Measurements from ENCODE around the gene GNA12. TPM values are rescaled to one million over a fixed set of nuclear protein-coding genes. Genes with fewer than 3 reads are reported as not detected.
A peak's percentile ranks its signal among the peaks of the same experiment; 100 is the strongest.

GNA12 gene
- total and polyA plus RNA-seq, 9 of the 15 experiments (the other 6 are each of a cell fraction or from before 2014, with no cell fraction given), result 0.65 to 32.7 (median 9.6) TPM

GRCh38 chr7:2844153-2845033 is at the start of gene GNA12 (continued):
- TF ChIP-seq NFYB (IDR thresholded peaks at IDR 0.05; ENCODE audit: extremely low read depth, insufficient read length) (peak; percentile 54), USF2 (CRISPR knock-in tag; IDR thresholded peaks at IDR 0.05) (no peak), POLR3G (IDR thresholded peaks at IDR 0.05; ENCODE audit: extremely low read depth, insufficient read length, insufficient replicate concordance) (no peak), ZC3H8 (IDR thresholded peaks at IDR 0.05) (no peak), HMGN3 (IDR thresholded peaks at IDR 0.05; ENCODE audit: borderline replicate concordance, extremely low read depth, insufficient read length, low read depth, low read length) (peak; percentile 69), RAD21 (CRISPR knock-in tag; conservative IDR thresholded peaks at IDR 0.05 in 1 of 2, IDR thresholded peaks at IDR 0.05 in 1 of 2) (no peak), ZFP30 (CRISPR knock-in tag; IDR thresholded peaks at IDR 0.05; ENCODE audit: borderline replicate concordance) (no peak), ZNF696 (CRISPR knock-in tag; conservative IDR thresholded peaks at IDR 0.05) (no peak), NFIC (IDR thresholded peaks at IDR 0.05) (no peak), FOXA3 (CRISPR knock-in tag; conservative IDR thresholded peaks at IDR 0.05 in 1 of 2, IDR thresholded peaks at IDR 0.05 in 1 of 2) (no peak), ZC3H4 (CRISPR knock-in tag; IDR thresholded peaks at IDR 0.05; ENCODE audit: borderline replicate concordance) (no peak), NFIX (CRISPR knock-in tag; IDR thresholded peaks at IDR 0.05; ENCODE audit: low read depth) (no peak), IRF2 (CRISPR knock-in tag; IDR thresholded peaks at IDR 0.05) (no peak), ZBTB1 (CRISPR knock-in tag; IDR thresholded peaks at IDR 0.05; ENCODE audit: borderline replicate concordance, low read depth) (no peak), BRD9 (IDR thresholded peaks at IDR 0.05; ENCODE audit: low read depth, partially characterized antibody) (no peak), GTF2B (IDR thresholded peaks at IDR 0.05; ENCODE audit: extremely low read depth, insufficient read length) (no peak), ZNF124 (CRISPR knock-in tag; IDR thresholded peaks at IDR 0.05) (no peak), EP400 (IDR thresholded peaks at IDR 0.05) (no peak), NFE2L1 (tag; IDR thresholded peaks at IDR 0.05; ENCODE audit: borderline replicate concordance, low read depth) (no peak), DDX20 (tag; IDR thresholded peaks at IDR 0.05; ENCODE audit: low read depth) (no peak), MEF2D (tag; conservative IDR thresholded peaks at IDR 0.05; ENCODE audit: low read depth) (no peak)
- TF ChIP-seq, protein P1, sequence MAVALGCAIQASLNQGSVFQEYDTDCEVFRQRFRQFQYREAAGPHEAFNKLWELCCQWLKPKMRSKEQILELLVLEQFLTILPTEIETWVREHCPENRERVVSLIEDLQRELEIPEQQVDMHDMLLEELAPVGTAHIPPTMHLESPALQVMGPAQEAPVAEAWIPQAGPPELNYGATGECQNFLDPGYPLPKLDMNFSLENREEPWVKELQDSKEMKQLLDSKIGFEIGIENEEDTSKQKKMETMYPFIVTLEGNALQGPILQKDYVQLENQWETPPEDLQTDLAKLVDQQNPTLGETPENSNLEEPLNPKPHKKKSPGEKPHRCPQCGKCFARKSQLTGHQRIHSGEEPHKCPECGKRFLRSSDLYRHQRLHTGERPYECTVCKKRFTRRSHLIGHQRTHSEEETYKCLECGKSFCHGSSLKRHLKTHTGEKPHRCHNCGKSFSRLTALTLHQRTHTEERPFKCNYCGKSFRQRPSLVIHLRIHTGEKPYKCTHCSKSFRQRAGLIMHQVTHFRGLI (CRISPR knock-in tag; IDR thresholded peaks at IDR 0.05), result no peak
- TF ChIP-seq, protein P2, sequence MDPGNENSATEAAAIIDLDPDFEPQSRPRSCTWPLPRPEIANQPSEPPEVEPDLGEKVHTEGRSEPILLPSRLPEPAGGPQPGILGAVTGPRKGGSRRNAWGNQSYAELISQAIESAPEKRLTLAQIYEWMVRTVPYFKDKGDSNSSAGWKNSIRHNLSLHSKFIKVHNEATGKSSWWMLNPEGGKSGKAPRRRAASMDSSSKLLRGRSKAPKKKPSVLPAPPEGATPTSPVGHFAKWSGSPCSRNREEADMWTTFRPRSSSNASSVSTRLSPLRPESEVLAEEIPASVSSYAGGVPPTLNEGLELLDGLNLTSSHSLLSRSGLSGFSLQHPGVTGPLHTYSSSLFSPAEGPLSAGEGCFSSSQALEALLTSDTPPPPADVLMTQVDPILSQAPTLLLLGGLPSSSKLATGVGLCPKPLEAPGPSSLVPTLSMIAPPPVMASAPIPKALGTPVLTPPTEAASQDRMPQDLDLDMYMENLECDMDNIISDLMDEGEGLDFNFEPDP (CRISPR knock-in tag; IDR thresholded peaks at IDR 0.05), result no peak

Data from K562 (cell line).